GM21737 (cell line): ENCODE results near the gene LDLRAD4.

Source experiments
- ATAC-seq: cut with Tn5 transposase; IDR thresholded peaks from one replicate; pipeline ENCODE4 v1.9.1; 2021; ENCODE audit warnings: mild to moderate bottlenecking, moderate library complexity; ENCODE audit not compliant: unreplicated experiment

Gene LDLRAD4

GRCh38 chr18:13577781-13578180 is 359.2 kb downstream of the LDLRAD4 start:
- ATAC-seq: no peak

- no peak for ATAC-seq
These were observed 359.8 kb downstream of the LDLRAD4 start for GRCh38 chr18:13578400-13578799.

- no peak for ATAC-seq
These were observed 361.3 kb downstream of the LDLRAD4 start for GRCh38 chr18:13579874-13580273.

GRCh38 chr18:13580351-13580750 is 361.8 kb downstream of the LDLRAD4 start:
- ATAC-seq: no peak

- no peak for ATAC-seq
These were observed 362.4 kb downstream of the LDLRAD4 start for GRCh38 chr18:13580991-13581390.

- no peak for ATAC-seq
These were observed 363.1 kb downstream of the LDLRAD4 start for GRCh38 chr18:13581496-13582177.

GRCh38 chr18:13582178-13582670 is 363.7 kb downstream of the LDLRAD4 start:
- ATAC-seq: no peak

- ATAC-seq: no peak
These were observed 365.3 kb downstream of the LDLRAD4 start for GRCh38 chr18:13583576-13584550.

GRCh38 chr18:13584825-13585224 is 366.3 kb downstream of the LDLRAD4 start:
- ATAC-seq: no peak

- no peak for ATAC-seq
These were observed 367.0 kb downstream of the LDLRAD4 start for GRCh38 chr18:13585379-13586153.

GRCh38 chr18:13587001-13587400 is 368.4 kb downstream of the LDLRAD4 start:
- no peak for ATAC-seq

- ATAC-seq: no peak
These were observed 368.9 kb downstream of the LDLRAD4 start for GRCh38 chr18:13587477-13587876.

- no peak for ATAC-seq
These were observed 369.4 kb downstream of the LDLRAD4 start for GRCh38 chr18:13587937-13588336.

GRCh38 chr18:13589316-13589715 is 370.8 kb downstream of the LDLRAD4 start:
- no peak for ATAC-seq

GRCh38 chr18:13589943-13590342 is 371.4 kb downstream of the LDLRAD4 start:
- no peak for ATAC-seq

- no peak for ATAC-seq
These were observed 373.7 kb downstream of the LDLRAD4 start for GRCh38 chr18:13592246-13592645.

GRCh38 chr18:13594551-13594950 is 376.0 kb downstream of the LDLRAD4 start:
- ATAC-seq: no peak

- ATAC-seq: no peak
These were observed 378.5 kb downstream of the LDLRAD4 start for GRCh38 chr18:13597068-13597467.

GRCh38 chr18:13598591-13598990 is 380.0 kb downstream of the LDLRAD4 start:
- ATAC-seq: no peak

- no peak for ATAC-seq
These were observed 380.5 kb downstream of the LDLRAD4 start for GRCh38 chr18:13599031-13599430.
